Colonic mucosa (tissue), 4 donors: ENCODE results near the gene RFX1. TPM values are rescaled to one million over a fixed set of nuclear protein-coding genes. Genes with fewer than 3 reads are reported as not detected.
"Not testable (repeated sequence)": the region's sequence is repeated elsewhere in the genome, so short reads cannot be mapped to it uniquely, and the experiment has no call there.

Source experiments
- DNase-seq: peaks from one replicate; pipeline ENCODE4 v3.0.0-alpha.2; 2020
- H3K27ac ChIP-seq: fragments of 200-600 bp; one replicate; pipeline ENCODE4 v1.8.0; 2021
- H3K27me3 ChIP-seq: fragments of 200-600 bp; one replicate; pipeline ENCODE4 v1.8.0; 2021
- H3K36me3 ChIP-seq: fragments of 200-600 bp; one replicate; pipeline ENCODE4 v1.8.0; 2021
- H3K4me1 ChIP-seq: fragments of 200-600 bp; one replicate; pipeline ENCODE4 v1.8.0; 2021; ENCODE audit warnings: mild to moderate bottlenecking
- H3K4me3 ChIP-seq: fragments of 200-600 bp; one replicate; pipeline ENCODE4 v1.8.0; 2021
- H3K9ac ChIP-seq, 2 donors: one replicate each; pipeline ENCODE4 v1.7.0; 2013; ENCODE audit warnings: control low read depth in 2 of 2, low read depth in 2 of 2, low read length in 2 of 2
- H3K9me3 ChIP-seq: fragments of 200-600 bp; one replicate; pipeline ENCODE4 v1.8.0; 2021
- CTCF ChIP-seq: fragments of 200-600 bp; IDR thresholded peaks from one replicate; pipeline ENCODE4 v1.8.0; 2022; ENCODE audit warnings: antibody characterized with exemption, mild to moderate bottlenecking
- intact Hi-C: fragments of 100-400 bp; cut with DNase I; formaldehyde crosslinking; loops from one replicate; pipeline ENCODE4 v1.14.1; 2022
- total RNA-seq, 2 donors: library from RNA; stranded (reverse); fragmentation: NEBNext Ultra II Directional in 1 of 2; extraction: Animal tissue kit (Norgen Biotek cat#: 25700) in 1 of 2; gene quantifications; one replicate each; pipeline ENCODE4 v1.2.1, GENCODE V29; 2021
- donor health status: healthy.
- donor health status: DM: no; HTN: no; CAD: no.
- donor health status: DM: no; HTN: no; CAD: no.

The RFX1 gene
- total RNA-seq, 2 donors from 2014 or later, result 13.1 to 20.9 TPM

- H3K4me1 ChIP-seq, result no peaks in the 10 kb centered on the region
- H3K36me3 ChIP-seq, result peaks cover 12% of the 10 kb centered on the region
- no peak overlapping the region for H3K27ac ChIP-seq
- H3K9me3 ChIP-seq, result no peaks in the 10 kb centered on the region
- no peak overlapping the region for H3K4me3 ChIP-seq
- intact Hi-C loops, result no loop called here
- H3K9ac ChIP-seq, result no peak overlapping the region
- no peaks in the 10 kb centered on the region for H3K27me3 ChIP-seq
- no peak for DNase-seq
- TF ChIP-seq CTCF, result no peak
Observed at GRCh38 chr19:13923194-13923987, 82.7 kb downstream of the RFX1 start.

GRCh38 chr19:13922118-13922517, 84.0 kb downstream of the RFX1 start:
- H3K4me1 ChIP-seq, intact Hi-C loops, H3K9ac ChIP-seq, H3K27me3 ChIP-seq, DNase-seq, H3K4me3 ChIP-seq, H3K9me3 ChIP-seq, H3K27ac ChIP-seq: not testable (repeated sequence)
- H3K36me3 ChIP-seq, result peaks cover 12% of the 10 kb centered on the region

GRCh38 chr19:13920940-13921747, 85.0 kb downstream of the RFX1 start:
- Histone ChIP-seq H3K27ac (no peak overlapping the region), H3K4me3 (no peak overlapping the region), H3K9ac (no peak overlapping the region), H3K36me3 (peaks cover 12% of the 10 kb centered on the region), H3K9me3 (no peaks in the 10 kb centered on the region), H3K4me1 (no peaks in the 10 kb centered on the region), H3K27me3 (no peaks in the 10 kb centered on the region)
- DNase-seq, result no peak
- no peak for TF ChIP-seq CTCF
- intact Hi-C loops, result no loop called here

- Histone ChIP-seq H3K4me1 (no peaks in the 10 kb centered on the region), H3K27me3 (no peaks in the 10 kb centered on the region), H3K9me3 (no peaks in the 10 kb centered on the region), H3K27ac (no peak overlapping the region), H3K9ac (no peak overlapping the region), H3K4me3 (no peak overlapping the region), H3K36me3 (peaks cover 12% of the 10 kb centered on the region)
- DNase-seq, result no peak
- intact Hi-C loops, result no loop called here
- no peak for TF ChIP-seq CTCF
Observed at GRCh38 chr19:13920524-13920923, 85.6 kb downstream of the RFX1 start.

GRCh38 chr19:13918726-13919411, 87.3 kb downstream of the RFX1 start:
- no peaks in the 10 kb centered on the region for H3K27me3 ChIP-seq
- intact Hi-C loops, result no loop called here
- no peaks in the 10 kb centered on the region for H3K4me1 ChIP-seq
- H3K36me3 ChIP-seq, result peaks cover 18% of the 10 kb centered on the region
- DNase-seq, result no peak
- H3K4me3 ChIP-seq, result no peak overlapping the region
- H3K9me3 ChIP-seq, result no peaks in the 10 kb centered on the region
- no peak overlapping the region for H3K9ac ChIP-seq
- H3K27ac ChIP-seq, result no peak overlapping the region
- TF ChIP-seq CTCF, result no peak
